GM20431 (cell line): ENCODE data around the gene NOP53.
"Not testable (repeated sequence)": the region's sequence is repeated elsewhere in the genome, so short reads cannot be mapped to it uniquely, and the experiment has no call there.

ENCODE experiments used
- in situ Hi-C: fragments of 300-500 bp; cut with MseI, MboI; formaldehyde crosslinking; loops from one replicate; pipeline ENCODE4 v1.15.0; 2020; ENCODE audit warnings: low sequenced_read_pairs; ENCODE audit not compliant: unreplicated experiment

The NOP53 gene

GRCh38 chr19:47714855-47715254, 30.5 kb upstream of the NOP53 start:
- in situ Hi-C loops = loop anchor here (25.0 kb wide), 1 partner anchor 428 kb away; no protein-coding TSS in a partner anchor

- in situ Hi-C loops = loop anchor here (25.0 kb wide), 1 partner anchor 429 kb away; no protein-coding TSS in a partner anchor
These were observed 28.9 kb upstream of the NOP53 start for GRCh38 chr19:47716270-47716937.

- in situ Hi-C loops = loop anchor here (25.0 kb wide), 1 partner anchor 431 kb away; no protein-coding TSS in a partner anchor
These were observed 26.8 kb upstream of the NOP53 start for GRCh38 chr19:47718415-47719046.

DNA sequence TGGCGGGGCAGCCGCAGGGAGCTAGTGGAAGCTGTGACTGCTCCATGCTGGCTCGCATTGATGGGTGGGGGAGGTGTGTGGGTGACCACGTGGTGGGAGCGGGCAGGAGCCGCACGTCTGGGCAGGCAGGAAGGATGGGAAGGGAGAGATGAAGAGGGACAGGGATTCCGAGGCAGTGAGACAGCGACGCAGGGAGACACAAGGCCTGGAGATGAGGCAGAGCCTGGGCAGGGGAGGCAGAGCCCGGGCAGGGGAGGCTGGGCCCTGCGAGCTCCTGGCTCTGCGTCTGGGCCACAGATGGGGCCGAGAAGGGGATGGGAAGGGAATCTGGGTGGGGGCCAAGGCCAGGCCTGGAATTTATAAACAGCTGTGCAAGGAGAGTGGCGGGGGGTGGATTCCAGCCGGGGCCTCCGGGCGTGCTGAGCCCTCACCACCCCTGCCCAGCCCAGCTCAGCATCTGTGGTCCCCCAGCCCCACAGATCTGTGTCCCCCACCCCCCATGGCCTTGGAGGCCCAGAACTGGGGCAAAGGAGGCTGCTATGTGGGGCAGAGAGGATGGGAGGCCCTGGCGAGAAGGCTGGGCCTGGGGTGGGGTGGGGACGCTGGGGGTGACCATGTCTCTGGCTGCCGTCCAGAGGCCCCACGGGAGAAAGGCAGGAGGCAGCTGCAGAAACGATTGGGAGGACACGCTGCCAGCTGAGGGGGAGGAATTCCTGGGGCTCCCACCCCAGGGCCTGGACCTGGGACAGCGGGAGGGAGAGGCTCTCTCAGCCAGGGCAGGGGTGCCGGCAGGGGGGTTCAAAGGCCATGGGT, 26.1 kb upstream of the NOP53 start:
- in situ Hi-C loops = loop anchor here (25.0 kb wide), 1 partner anchor 432 kb away; no protein-coding TSS in a partner anchor

DNA sequence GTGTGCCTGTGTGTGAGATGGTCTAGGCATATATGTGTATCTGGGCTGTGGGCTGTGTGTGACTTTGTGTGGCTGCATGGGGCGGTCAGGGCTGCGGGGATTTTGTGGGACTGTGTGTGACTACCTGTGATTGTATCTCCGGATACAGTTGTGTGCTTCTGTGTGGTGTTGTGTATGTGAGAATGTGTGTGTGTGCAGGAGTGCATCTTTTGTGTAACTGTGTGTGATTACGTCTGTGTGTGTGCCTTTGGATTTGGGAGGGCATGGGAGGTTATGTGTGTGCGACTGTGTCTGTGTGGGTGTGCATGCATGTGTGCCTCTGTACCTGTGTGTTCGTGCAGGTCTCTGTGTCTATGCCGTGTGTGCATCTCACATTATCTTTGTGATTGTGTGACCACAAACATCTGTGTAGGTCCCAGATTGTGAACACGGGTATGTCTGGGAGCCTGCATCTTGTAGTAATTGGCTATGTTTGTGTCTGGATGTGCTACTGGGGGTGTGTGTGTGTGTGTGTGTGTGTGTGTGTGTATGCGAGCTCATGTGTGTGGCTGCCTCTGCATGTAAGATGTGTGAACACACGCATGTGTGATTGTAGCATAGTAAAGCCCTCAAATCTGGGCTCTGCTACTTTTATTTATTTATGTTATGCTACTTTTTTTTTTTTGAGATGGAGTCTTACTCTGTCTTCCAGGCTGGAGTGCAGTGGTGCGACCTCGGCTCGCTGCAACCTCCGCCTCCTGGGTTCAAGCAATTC, 24.5 kb upstream of the NOP53 start:
- in situ Hi-C loops = loop anchor here (25.0 kb wide), 1 partner anchor 434 kb away; no protein-coding TSS in a partner anchor

DNA sequence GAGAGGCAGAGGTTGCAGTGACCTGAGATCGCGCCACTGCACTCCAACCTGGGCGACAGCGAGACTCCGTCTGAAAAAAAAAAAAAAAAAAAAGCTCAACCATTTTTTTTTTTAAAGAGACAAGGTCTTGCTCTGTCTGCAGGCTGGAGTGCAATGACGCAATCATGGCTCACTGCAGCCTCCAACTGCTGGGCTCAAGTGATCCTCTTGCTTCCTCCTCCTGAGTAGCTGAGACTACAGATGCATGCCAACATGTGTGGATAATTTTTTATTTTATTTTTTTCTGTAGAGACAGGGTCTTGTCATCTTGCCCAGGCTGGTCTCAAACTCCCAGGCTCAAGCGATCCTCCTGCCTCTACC, 21.8 kb upstream of the NOP53 start:
- in situ Hi-C loops = loop anchor here (25.0 kb wide), 1 partner anchor 436 kb away; no protein-coding TSS in a partner anchor

GRCh38 chr19:47725759-47726401, 19.5 kb upstream of the NOP53 start:
- in situ Hi-C loops = no loop called here

- in situ Hi-C loops = no loop called here
These were observed 18.9 kb upstream of the NOP53 start for GRCh38 chr19:47726467-47726866.

- in situ Hi-C loops = not testable (repeated sequence)
These were observed 17.1 kb upstream of the NOP53 start for GRCh38 chr19:47728295-47728694.

GRCh38 chr19:47729468-47729798, 15.9 kb upstream of the NOP53 start:
- in situ Hi-C loops = no loop called here

- in situ Hi-C loops = no loop called here
These were observed 15.4 kb upstream of the NOP53 start for GRCh38 chr19:47729799-47730520.

DNA sequence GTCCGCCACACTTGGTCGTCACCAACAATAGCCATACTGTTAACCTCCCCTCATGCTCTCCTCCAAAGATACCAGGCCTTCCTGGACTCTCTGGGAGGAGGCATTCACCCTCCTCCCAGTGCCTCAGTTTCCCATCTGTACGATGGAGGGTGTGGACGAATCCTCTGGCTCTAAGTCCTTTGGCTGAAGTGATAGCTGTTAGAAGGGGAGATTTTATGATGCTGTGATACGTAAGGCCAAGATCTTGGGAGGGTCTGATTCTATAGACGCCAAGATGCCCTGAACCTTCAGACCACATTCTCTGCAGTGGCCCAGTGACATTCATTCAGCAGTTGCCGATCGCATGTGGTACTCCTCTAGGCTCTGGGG, 14.8 kb upstream of the NOP53 start:
- in situ Hi-C loops = no loop called here

DNA sequence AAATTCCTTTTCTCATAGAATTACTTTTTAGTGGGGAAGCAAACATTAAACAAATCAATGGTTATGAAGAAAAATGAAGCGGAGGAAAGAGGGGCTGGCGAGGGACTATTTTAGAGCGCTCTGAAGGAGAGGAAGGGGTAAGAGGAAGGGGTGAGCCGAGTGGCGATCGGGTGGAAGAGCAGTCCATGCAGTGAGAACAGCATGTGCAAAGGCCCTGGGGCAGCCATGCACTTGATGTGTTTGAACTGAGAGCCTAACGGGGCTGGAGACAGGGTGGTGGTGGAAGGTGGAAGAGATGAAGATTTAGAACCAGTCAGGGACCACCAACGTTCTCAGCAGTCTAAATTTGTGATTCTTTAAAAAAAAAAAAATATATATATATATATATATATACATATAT, 14.4 kb upstream of the NOP53 start:
- in situ Hi-C loops = no loop called here

GRCh38 chr19:47735131-47735530, 10.2 kb upstream of the NOP53 start:
- in situ Hi-C loops = no loop called here

DNA sequence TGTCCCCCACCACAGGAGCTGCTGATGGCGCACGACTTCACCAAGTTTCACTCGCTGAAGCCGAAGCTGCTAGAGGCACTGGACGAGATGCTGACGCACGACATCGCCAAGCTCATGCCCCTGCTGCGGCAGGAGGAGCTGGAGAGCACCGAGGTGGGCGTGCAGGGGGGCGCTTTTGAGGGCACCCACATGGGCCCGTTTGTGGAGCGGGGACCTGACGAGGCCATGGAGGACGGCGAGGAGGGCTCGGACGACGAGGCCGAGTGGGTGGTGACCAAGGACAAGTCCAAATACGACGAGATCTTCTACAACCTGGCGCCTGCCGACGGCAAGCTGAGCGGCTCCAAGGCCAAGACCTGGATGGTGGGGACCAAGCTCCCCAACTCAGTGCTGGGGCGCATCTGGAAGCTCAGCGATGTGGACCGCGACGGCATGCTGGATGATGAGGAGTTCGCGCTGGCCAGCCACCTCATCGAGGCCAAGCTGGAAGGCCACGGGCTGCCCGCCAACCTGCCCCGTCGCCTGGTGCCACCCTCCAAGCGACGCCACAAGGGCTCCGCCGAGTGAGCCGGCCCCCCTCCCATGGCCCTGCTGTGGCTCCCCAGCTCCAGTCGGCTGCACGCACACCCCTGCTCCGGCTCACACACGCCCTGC, 4.4 kb upstream of the NOP53 start:
- in situ Hi-C loops = no loop called here

- in situ Hi-C loops = no loop called here
These were observed 3.7 kb upstream of the NOP53 start for GRCh38 chr19:47741544-47742140.

GRCh38 chr19:47742634-47743033, 2.7 kb upstream of the NOP53 start:
- in situ Hi-C loops = no loop called here

GRCh38 chr19:47746129-47746528, 783 bp downstream of the NOP53 start:
- in situ Hi-C loops = not testable (repeated sequence)
